Body of pancreas (tissue), 4 donors: Measurements from ENCODE around the gene LRSAM1. TPM values are rescaled to one million over a fixed set of nuclear protein-coding genes. Genes with fewer than 3 reads are reported as not detected.
"Not testable (repeated sequence)": the region's sequence is repeated elsewhere in the genome, so short reads cannot be mapped to it uniquely, and the experiment has no call there.

Source experiments
- ATAC-seq: fragments of 150-250 bp; one replicate; pipeline ENCODE4 v1.9.1; 2016
- DNase-seq, 4 donors: peaks; one replicate each; pipeline ENCODE4 v3.0.0-alpha.2; 2019
- H3K27ac ChIP-seq, 4 donors: fragments of 200-600 bp; sonication (generic); 1 replicate in 3 of 4; 2 replicates in 1 of 4; pipeline versions ENCODE4 v1.5.1 to v1.6.1; 2016 to 2019; ENCODE audit warnings: mild to moderate bottlenecking in 1 of 4, mixed read lengths in 1 of 4, moderate library complexity in 1 of 4
- H3K27me3 ChIP-seq, 2 donors: fragments of 200-600 bp; sonication (generic); one replicate each; pipeline ENCODE4 v1.6.0; 2016; ENCODE audit warnings: mild to moderate bottlenecking in 1 of 2
- H3K36me3 ChIP-seq, 2 donors: fragments of 200-600 bp; sonication (generic); replicated peaks in 1 of 2; 2 replicates each; pipeline ENCODE4 v1.5.1; 2016; ENCODE audit warnings: low read depth in 2 of 2; ENCODE audit not compliant: insufficient read depth in 1 of 2
- H3K4me1 ChIP-seq: fragments of 200-600 bp; sonication (generic); one replicate; pipeline ENCODE4 v1.6.0; 2016
- H3K4me3 ChIP-seq, 2 donors: fragments of 200-600 bp; sonication (generic); 1 replicate in 1 of 2; 2 replicates in 1 of 2; pipeline ENCODE4 v1.5.1; 2016 to 2019
- H3K9me3 ChIP-seq, 3 donors: fragments of 200-600 bp; sonication (generic); 1 replicate in 2 of 3; 2 replicates in 1 of 3; pipeline ENCODE4 v1.5.1; 2016
- POLR2A ChIP-seq, 3 donors: fragments of 450-650 bp; IDR thresholded peaks; one replicate each; pipeline ENCODE4 v1.6.1; 2016; ENCODE audit warnings: antibody characterized with exemption in 3 of 3, mild to moderate bottlenecking in 2 of 3
- WGBS, 2 donors: methylation state at CpG; one replicate each; pipeline ENCODE4 v1.1.5; 2017; 5-methylcytosine and 5-hydroxymethylcytosine counted together
- intact Hi-C: fragments of 100-400 bp; cut with DNase I; formaldehyde crosslinking; loops from one replicate; pipeline ENCODE4 v1.15.1; 2023
- total RNA-seq, 2 donors: library from RNA; depleted of rRNA; stranded (reverse); fragments of >200 nt; gene quantifications; one replicate each; pipeline ENCODE4 v1.1.0, GENCODE V29; 2016
- TF ChIP-seq, protein P1 (sequence below), 7 experiments: fragments of 450-650 bp in 4 of 7; fragments of 200-600 bp in 3 of 7; sonication (generic) in 3 of 7; IDR thresholded peaks; one replicate each; pipeline ENCODE4 v1.5.1; 2016 to 2019; ENCODE audit warnings: antibody characterized with exemption in 7 of 7

Gene LRSAM1
- total RNA-seq, 2 donors from 2014 or later, result 9.6 to 26.0 TPM

- peaks cover 0 to 5% of the 10 kb centered on the region in 2 donors for H3K36me3 ChIP-seq
- no peaks in the 10 kb centered on the region for H3K4me1 ChIP-seq
- TF ChIP-seq, protein P1, sequence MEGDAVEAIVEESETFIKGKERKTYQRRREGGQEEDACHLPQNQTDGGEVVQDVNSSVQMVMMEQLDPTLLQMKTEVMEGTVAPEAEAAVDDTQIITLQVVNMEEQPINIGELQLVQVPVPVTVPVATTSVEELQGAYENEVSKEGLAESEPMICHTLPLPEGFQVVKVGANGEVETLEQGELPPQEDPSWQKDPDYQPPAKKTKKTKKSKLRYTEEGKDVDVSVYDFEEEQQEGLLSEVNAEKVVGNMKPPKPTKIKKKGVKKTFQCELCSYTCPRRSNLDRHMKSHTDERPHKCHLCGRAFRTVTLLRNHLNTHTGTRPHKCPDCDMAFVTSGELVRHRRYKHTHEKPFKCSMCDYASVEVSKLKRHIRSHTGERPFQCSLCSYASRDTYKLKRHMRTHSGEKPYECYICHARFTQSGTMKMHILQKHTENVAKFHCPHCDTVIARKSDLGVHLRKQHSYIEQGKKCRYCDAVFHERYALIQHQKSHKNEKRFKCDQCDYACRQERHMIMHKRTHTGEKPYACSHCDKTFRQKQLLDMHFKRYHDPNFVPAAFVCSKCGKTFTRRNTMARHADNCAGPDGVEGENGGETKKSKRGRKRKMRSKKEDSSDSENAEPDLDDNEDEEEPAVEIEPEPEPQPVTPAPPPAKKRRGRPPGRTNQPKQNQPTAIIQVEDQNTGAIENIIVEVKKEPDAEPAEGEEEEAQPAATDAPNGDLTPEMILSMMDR (IDR thresholded peaks at IDR 0.05), result no peak
- no peak for TF ChIP-seq POLR2A (IDR thresholded peaks at IDR 0.05)
- intact Hi-C loops, result no loop called here
- DNase-seq, result no peak
- H3K9me3 ChIP-seq, result no peaks in the 10 kb centered on the region
- no peak overlapping the region for H3K4me3 ChIP-seq
- 85 to 92% methylated on average over 3 of the region's 3 CpGs for WGBS, 2 donors
- no peak overlapping the region for H3K27ac ChIP-seq
- no peak for ATAC-seq
- no peaks in the 10 kb centered on the region for H3K27me3 ChIP-seq
These were observed 12.1 kb downstream of the LRSAM1 start for GRCh38 chr9:127463382-127463781.

- TF ChIP-seq POLR2A (IDR thresholded peaks at IDR 0.05), result no peak
- TF ChIP-seq, protein P1 (IDR thresholded peaks at IDR 0.05), result no peak
- no peak overlapping the region for H3K4me3 ChIP-seq
- H3K4me1 ChIP-seq, result no peaks in the 10 kb centered on the region
- intact Hi-C loops, result no loop called here
- H3K9me3 ChIP-seq, result no peaks in the 10 kb centered on the region
- H3K27ac ChIP-seq, result no peak overlapping the region
- no peak for DNase-seq
- ATAC-seq, result no peak
- H3K36me3 ChIP-seq, result peaks cover 0 to 5% of the 10 kb centered on the region in 2 donors
- H3K27me3 ChIP-seq, result no peaks in the 10 kb centered on the region
- 84 to 90% methylated on average over 2 to 7 of the region's 7 CpGs for WGBS, 2 donors
These were observed 12.6 kb downstream of the LRSAM1 start for GRCh38 chr9:127463911-127464310.

GRCh38 chr9:127466407-127466917 lies 15.2 kb downstream of the LRSAM1 start:
- WGBS, 2 donors, result 97 to 98% methylated on average over 3 to 5 of the region's 5 CpGs
- H3K27me3 ChIP-seq, ATAC-seq, H3K36me3 ChIP-seq, H3K4me3 ChIP-seq, DNase-seq, H3K9me3 ChIP-seq, H3K27ac ChIP-seq, intact Hi-C loops, H3K4me1 ChIP-seq: not testable (repeated sequence)

GRCh38 chr9:127467621-127468020 lies 16.3 kb downstream of the LRSAM1 start:
- DNase-seq, result no peak
- Histone ChIP-seq H3K27ac (no peak overlapping the region), H3K27me3 (no peaks in the 10 kb centered on the region), H3K4me1 (no peaks in the 10 kb centered on the region), H3K36me3 (peaks cover 0 to 3% of the 10 kb centered on the region in 2 donors), H3K4me3 (no peak overlapping the region), H3K9me3 (no peaks in the 10 kb centered on the region)
- ATAC-seq, result no peak
- WGBS, 2 donors, result 87 to 88% methylated on average over 5 to 14 of the region's 14 CpGs
- TF ChIP-seq, protein P1 (IDR thresholded peaks at IDR 0.05), result no peak
- no peak for TF ChIP-seq POLR2A (IDR thresholded peaks at IDR 0.05)
- intact Hi-C loops, result no loop called here

- WGBS, 2 donors, result 92 to 97% methylated on average over 3 of the region's 3 CpGs
- Histone ChIP-seq H3K4me1 (no peaks in the 10 kb centered on the region), H3K36me3 (peaks cover 0 to 2% of the 10 kb centered on the region in 2 donors), H3K4me3 (no peak overlapping the region), H3K9me3 (no peaks in the 10 kb centered on the region), H3K27me3 (no peaks in the 10 kb centered on the region), H3K27ac (no peak overlapping the region)
- DNase-seq, result no peak
- no peak for ATAC-seq
- intact Hi-C loops, result loop anchor here (10.0 kb wide), 1 partner anchor 194 kb away; no protein-coding TSS in a partner anchor
- no peak for TF ChIP-seq POLR2A (IDR thresholded peaks at IDR 0.05)
- TF ChIP-seq, protein P1 (IDR thresholded peaks at IDR 0.05), result no peak
These were observed 19.4 kb downstream of the LRSAM1 start for GRCh38 chr9:127470662-127471061.
